DOHH2 (cell line): Measurements from ENCODE around the gene IL7R.

Source experiments
- H3F3A ChIP-seq: fragments of 200-600 bp; sonication (generic), shearing (Covaris generic); 2 replicates; pipeline ENCODE4 v1.6.0; 2016; ENCODE audit warnings: antibody characterized with exemption, mild to moderate bottlenecking; ENCODE audit not compliant: control insufficient read depth, insufficient read depth
- H3K27ac ChIP-seq: fragments of 200-600 bp; sonication (generic); 2 replicates; pipeline ENCODE4 v1.5.1; 2014; ENCODE audit warnings: low read depth, mild to moderate bottlenecking, low read length, moderate library complexity
- H3K27me3 ChIP-seq: fragments of 200-600 bp; sonication (generic); 2 replicates; pipeline ENCODE4 v1.6.1; 2014; ENCODE audit warnings: mild to moderate bottlenecking, low read length, mixed read lengths; ENCODE audit not compliant: control insufficient read depth
- H3K36me3 ChIP-seq: fragments of 200-600 bp; sonication (generic); 2 replicates; pipeline ENCODE4 v1.6.1; 2014; ENCODE audit warnings: mild to moderate bottlenecking, low read length, moderate library complexity, mixed read lengths; ENCODE audit not compliant: control insufficient read depth
- H3K4me1 ChIP-seq: fragments of 200-600 bp; sonication (generic); 2 replicates; pipeline ENCODE4 v1.6.1; 2014; ENCODE audit warnings: mild to moderate bottlenecking, low read length, mixed read lengths; ENCODE audit not compliant: control insufficient read depth
- H3K4me2 ChIP-seq: fragments of 200-600 bp; sonication (generic); 2 replicates; pipeline ENCODE4 v1.6.0; 2014; ENCODE audit warnings: mild to moderate bottlenecking, low read length, moderate library complexity
- H3K4me3 ChIP-seq: fragments of 200-600 bp; sonication (generic); 2 replicates; pipeline ENCODE4 v1.5.1; 2014; ENCODE audit warnings: mild to moderate bottlenecking, low read length, mixed read lengths
- H3K79me2 ChIP-seq: fragments of 200-600 bp; sonication (generic); 2 replicates; pipeline ENCODE4 v1.6.1; 2014; ENCODE audit warnings: mild to moderate bottlenecking, low read length, mixed read lengths; ENCODE audit not compliant: control insufficient read depth
- H3K9me2 ChIP-seq: fragments of 200-600 bp; sonication (generic); replicated peaks from 2 replicates; pipeline ENCODE4 v1.6.1; 2014; ENCODE audit warnings: mild to moderate bottlenecking, low read length, mixed read lengths; ENCODE audit not compliant: control insufficient read depth
- H3K9me3 ChIP-seq: fragments of 200-600 bp; sonication (generic); 2 replicates; pipeline ENCODE4 v1.6.1; 2014; ENCODE audit warnings: antibody characterized with exemption, low read length, mixed read lengths; ENCODE audit not compliant: control insufficient read depth, insufficient read depth
- H4K20me1 ChIP-seq: fragments of 200-600 bp; sonication (generic); 2 replicates; pipeline ENCODE4 v1.6.0; 2014; ENCODE audit warnings: low read depth, mild to moderate bottlenecking, antibody characterized with exemption, low read length, moderate library complexity; ENCODE audit not compliant: control insufficient read depth, insufficient read depth
- CTCF ChIP-seq: fragments of 200-600 bp; sonication (generic); IDR thresholded peaks from one replicate; pipeline ENCODE4 v1.5.1; 2014; ENCODE audit warnings: antibody characterized with exemption, mild to moderate bottlenecking, low read depth, low read length; ENCODE audit not compliant: poor library complexity, severe bottlenecking
- EZH2phosphoT487 ChIP-seq: fragments of 200-600 bp; sonication (generic); IDR thresholded peaks from 2 replicates; pipeline ENCODE4 v1.6.1; 2017; ENCODE audit warnings: borderline replicate concordance, mild to moderate bottlenecking, antibody characterized with exemption, low read length, moderate library complexity, mixed read lengths

IL7R gene

GRCh38 chr5:35852773-35853172, 3.9 kb upstream of the IL7R start:
- peak overlapping the region; percentile 66 for H3K4me2 ChIP-seq
- TF ChIP-seq CTCF (no peak), EZH2phosphoT487 (no peak)

GRCh38 chr5:35853631-35854030, 3.1 kb upstream of the IL7R start:
- H3K4me3 ChIP-seq, result peak overlapping the region; percentile 44
- H3K36me3 ChIP-seq, result no peaks in the 10 kb centered on the region; the same call in 1 of the 2 replicates
- H3K9me2 ChIP-seq, result no peaks in the 10 kb centered on the region
- peaks cover 21% of the 10 kb centered on the region for H3K79me2 ChIP-seq
- peaks cover 58% of the 10 kb centered on the region for H3K4me1 ChIP-seq
- no peaks in the 10 kb centered on the region for H3K9me3 ChIP-seq
- H3F3A ChIP-seq, result no peaks in the 10 kb centered on the region
- no peaks in the 10 kb centered on the region for H4K20me1 ChIP-seq
- H3K27me3 ChIP-seq, result no peaks in the 10 kb centered on the region
- peak overlapping the region; percentile 46 for H3K27ac ChIP-seq
- TF ChIP-seq CTCF (no peak), EZH2phosphoT487 (no peak)
- H3K4me2 ChIP-seq, result peak overlapping the region; percentile 66

More at GRCh38 chr5:35852773-35853172, 3.9 kb upstream of the IL7R start:
- peak overlapping the region; percentile 44 for H3K4me3 ChIP-seq
- H3K9me3 ChIP-seq, result peaks cover 4% of the 10 kb centered on the region
- peaks cover 13% of the 10 kb centered on the region for H3K79me2 ChIP-seq
- H3K9me2 ChIP-seq, result no peaks in the 10 kb centered on the region
- H3K36me3 ChIP-seq, result no peaks in the 10 kb centered on the region; the same call in 1 of the 2 replicates
- H3K4me1 ChIP-seq, result peaks cover 57% of the 10 kb centered on the region
- H4K20me1 ChIP-seq, result no peaks in the 10 kb centered on the region
- H3K27me3 ChIP-seq, result no peaks in the 10 kb centered on the region
- no peak overlapping the region for H3K27ac ChIP-seq
- no peaks in the 10 kb centered on the region for H3F3A ChIP-seq

- Histone ChIP-seq H3K27me3 (no peaks in the 10 kb centered on the region), H3K4me3 (peak overlapping the region; percentile 44), H3K27ac (peak overlapping the region; percentile 46), H3K4me1 (peaks cover 65% of the 10 kb centered on the region), H4K20me1 (no peaks in the 10 kb centered on the region), H3K79me2 (peaks cover 27% of the 10 kb centered on the region), H3K36me3 (no peaks in the 10 kb centered on the region; the same call in 1 of the 2 replicates), H3K9me3 (no peaks in the 10 kb centered on the region), H3K4me2 (peak overlapping the region; percentile 66), H3F3A (no peaks in the 10 kb centered on the region), H3K9me2 (no peaks in the 10 kb centered on the region)
- no peak for TF ChIP-seq CTCF
- no peak for TF ChIP-seq EZH2phosphoT487
These were observed 2.4 kb upstream of the IL7R start for GRCh38 chr5:35854248-35854647.
